Hematopoietic multipotent progenitor cell treated with erythropoietin and hydrocortisone succinate and interleukin-3 and kit ligand, for 8 days (in vitro differentiated cells): Measurements from ENCODE around the gene AMBRA1.
"Not testable (repeated sequence)": the region's sequence is repeated elsewhere in the genome, so short reads cannot be mapped to it uniquely, and the experiment has no call there.

Experiments
- DNase-seq: peaks from one replicate; pipeline ENCODE4 v3.0.0-alpha.2; 2015

The AMBRA1 gene

GRCh38 chr11:46611526-46612304, 17.9 kb upstream of the AMBRA1 start:
- peak; percentile 97 for DNase-seq

- no peak for DNase-seq
These were observed 15.6 kb upstream of the AMBRA1 start for GRCh38 chr11:46609386-46609785.

GRCh38 chr11:46607516-46607915, 13.7 kb upstream of the AMBRA1 start:
- no peak for DNase-seq

- DNase-seq = no peak
These were observed 11.0 kb upstream of the AMBRA1 start for GRCh38 chr11:46604796-46605195.

GRCh38 chr11:46603704-46604308, 10.0 kb upstream of the AMBRA1 start:
- DNase-seq = no peak

- DNase-seq = no peak
These were observed 7.3 kb upstream of the AMBRA1 start for GRCh38 chr11:46601129-46601528.

GRCh38 chr11:46600194-46600960, 6.6 kb upstream of the AMBRA1 start:
- DNase-seq = no peak

GRCh38 chr11:46599340-46600193, 5.7 kb upstream of the AMBRA1 start:
- DNase-seq = no peak

- peak; percentile 85 for DNase-seq
These were observed 3.9 kb upstream of the AMBRA1 start for GRCh38 chr11:46597609-46598219.

- DNase-seq = no peak
These were observed 3.3 kb upstream of the AMBRA1 start for GRCh38 chr11:46597155-46597554.

- no peak for DNase-seq
These were observed 962 bp upstream of the AMBRA1 start for GRCh38 chr11:46594785-46595184.

GRCh38 chr11:46594374-46594700, 514 bp upstream of the AMBRA1 start:
- DNase-seq = no peak

- no peak for DNase-seq
These were observed 2.9 kb downstream of the AMBRA1 start for GRCh38 chr11:46590740-46591605.

GRCh38 chr11:46588915-46589314, 4.9 kb downstream of the AMBRA1 start:
- no peak for DNase-seq

GRCh38 chr11:46588131-46588530, 5.7 kb downstream of the AMBRA1 start:
- no peak for DNase-seq

- not testable (repeated sequence) for DNase-seq
These were observed 10.3 kb downstream of the AMBRA1 start for GRCh38 chr11:46583513-46583912.

- DNase-seq = no peak
These were observed 11.2 kb downstream of the AMBRA1 start for GRCh38 chr11:46582588-46582987.

GRCh38 chr11:46577058-46577457, 16.8 kb downstream of the AMBRA1 start:
- no peak for DNase-seq

- no peak for DNase-seq
These were observed 19.2 kb downstream of the AMBRA1 start for GRCh38 chr11:46574656-46575055.

- no peak for DNase-seq
These were observed 22.9 kb downstream of the AMBRA1 start for GRCh38 chr11:46570790-46571398.

- peak; percentile 73 for DNase-seq
These were observed 28.5 kb downstream of the AMBRA1 start for GRCh38 chr11:46565232-46565840.
